ENCODE data around the gene PRR9. TPM values are rescaled to one million over a fixed set of nuclear protein-coding genes. Genes with fewer than 3 reads are reported as not detected.
"Not testable (repeated sequence)": the region's sequence is repeated elsewhere in the genome, so short reads cannot be mapped to it uniquely, and the experiment has no call there.

The PRR9 gene
- total RNA-seq, result not detected

GRCh38 chr1:153217212-153217611 lies at the start of gene PRR9:
PRR9 (plus strand) TSS chr1:153217584; CDS start chr1:153218145, 561 bp downstream.
- no peak for TF ChIP-seq CTCF (IDR thresholded peaks at IDR 0.05)
- intact Hi-C loops (cut with DNase I), result no loop called here
- Histone ChIP-seq H3K36me3 (no peaks in the 10 kb centered on the region), H3K27ac (no peak within 1 kb of the TSS), H3K4me1 (no peaks in the 10 kb centered on the region), H3K9me3 (no peaks in the 10 kb centered on the region), H3K4me3 (no peak within 1 kb of the TSS), H3K27me3 (no peaks in the 10 kb centered on the region)
- no peak for DNase-seq (ENCODE audit: low spot score in 2 of 2)

- no peak for TF ChIP-seq CTCF (IDR thresholded peaks at IDR 0.05)
- no peak overlapping the region for H3K27ac ChIP-seq
- no peaks in the 10 kb centered on the region for H3K27me3 ChIP-seq
- H3K4me3 ChIP-seq, result no peak overlapping the region
- H3K36me3 ChIP-seq, result no peaks in the 10 kb centered on the region
- H3K4me1 ChIP-seq, result no peaks in the 10 kb centered on the region
- DNase-seq (ENCODE audit: low spot score in 2 of 2), result no peak
- intact Hi-C loops (cut with DNase I), result no loop called here
- H3K9me3 ChIP-seq, result no peaks in the 10 kb centered on the region
These were observed 48.7 kb upstream of the PRR9 start for GRCh38 chr1:153168686-153169085.

- intact Hi-C loops (cut with DNase I), result no loop called here
- Histone ChIP-seq H3K4me1 (no peaks in the 10 kb centered on the region), H3K27me3 (no peaks in the 10 kb centered on the region), H3K9me3 (no peaks in the 10 kb centered on the region), H3K27ac (no peak overlapping the region), H3K36me3 (no peaks in the 10 kb centered on the region), H3K4me3 (no peak overlapping the region)
- TF ChIP-seq CTCF (IDR thresholded peaks at IDR 0.05), result no peak
- DNase-seq (ENCODE audit: low spot score in 2 of 2), result no peak
These were observed 42.8 kb upstream of the PRR9 start for GRCh38 chr1:153174624-153175023.

GRCh38 chr1:153178922-153179321 lies 38.5 kb upstream of the PRR9 start:
- DNase-seq (ENCODE audit: low spot score in 2 of 2), result no peak
- no peaks in the 10 kb centered on the region for H3K9me3 ChIP-seq

GRCh38 chr1:153180556-153180955 lies 36.8 kb upstream of the PRR9 start:
- no peak for TF ChIP-seq CTCF (IDR thresholded peaks at IDR 0.05)
- DNase-seq (ENCODE audit: low spot score in 2 of 2), result no peak
- H3K4me1 ChIP-seq, result no peaks in the 10 kb centered on the region
- H3K36me3 ChIP-seq, result no peaks in the 10 kb centered on the region
- H3K27ac ChIP-seq, result no peak overlapping the region
- intact Hi-C loops (cut with DNase I), result no loop called here
- no peaks in the 10 kb centered on the region for H3K27me3 ChIP-seq
- H3K9me3 ChIP-seq, result no peaks in the 10 kb centered on the region
- no peak overlapping the region for H3K4me3 ChIP-seq

More at GRCh38 chr1:153178922-153179321, 38.5 kb upstream of the PRR9 start:
- H3K27me3 ChIP-seq, result no peaks in the 10 kb centered on the region
- no peak overlapping the region for H3K4me3 ChIP-seq
- no peaks in the 10 kb centered on the region for H3K4me1 ChIP-seq
- no peaks in the 10 kb centered on the region for H3K36me3 ChIP-seq
- intact Hi-C loops (cut with DNase I), result no loop called here
- TF ChIP-seq CTCF (IDR thresholded peaks at IDR 0.05), result no peak
- H3K27ac ChIP-seq, result no peak overlapping the region

- DNase-seq (ENCODE audit: low spot score in 2 of 2); H3K4me3 ChIP-seq; H3K9me3 ChIP-seq; H3K4me1 ChIP-seq; H3K27me3 ChIP-seq; H3K36me3 ChIP-seq; intact Hi-C loops (cut with DNase I); H3K27ac ChIP-seq: not testable (repeated sequence)
These were observed 29.1 kb upstream of the PRR9 start for GRCh38 chr1:153188301-153188700.
